ENCODE results near the gene GTF2IRD1.
"Not testable (repeated sequence)": the region's sequence is repeated elsewhere in the genome, so short reads cannot be mapped to it uniquely, and the experiment has no call there.

The GTF2IRD1 gene

GRCh38 chr7:74470504-74470903 is 16.8 kb downstream of the GTF2IRD1 start:
- no peak for DNase-seq (ENCODE audit: low read depth)

- no peak for DNase-seq (ENCODE audit: low read depth)
Measured at GRCh38 chr7:74473116-74473515, 19.4 kb downstream of the GTF2IRD1 start.

- no peak for DNase-seq (ENCODE audit: low read depth)
Measured at GRCh38 chr7:74474271-74474865, 20.7 kb downstream of the GTF2IRD1 start.

- DNase-seq (ENCODE audit: low read depth): no peak
Measured at GRCh38 chr7:74475243-74475986, 21.7 kb downstream of the GTF2IRD1 start.

- no peak for DNase-seq (ENCODE audit: low read depth)
Measured at GRCh38 chr7:74475987-74476350, 22.3 kb downstream of the GTF2IRD1 start.

GRCh38 chr7:74476626-74477025 is 22.9 kb downstream of the GTF2IRD1 start:
- DNase-seq (ENCODE audit: low read depth): no peak

GRCh38 chr7:74478671-74479065 is 25.0 kb downstream of the GTF2IRD1 start:
- DNase-seq (ENCODE audit: low read depth): no peak

- no peak for DNase-seq (ENCODE audit: low read depth)
Measured at GRCh38 chr7:74479066-74479781, 25.5 kb downstream of the GTF2IRD1 start.

GRCh38 chr7:74479961-74480829 is 26.5 kb downstream of the GTF2IRD1 start:
- DNase-seq (ENCODE audit: low read depth): no peak

GRCh38 chr7:74480861-74481417 is 27.2 kb downstream of the GTF2IRD1 start:
- no peak for DNase-seq (ENCODE audit: low read depth)

GRCh38 chr7:74481458-74482196 is 27.9 kb downstream of the GTF2IRD1 start:
- no peak for DNase-seq (ENCODE audit: low read depth)

GRCh38 chr7:74482197-74482467 is 28.4 kb downstream of the GTF2IRD1 start:
- DNase-seq (ENCODE audit: low read depth): no peak

- DNase-seq (ENCODE audit: low read depth): no peak
Measured at GRCh38 chr7:74482629-74483401, 29.1 kb downstream of the GTF2IRD1 start.

- no peak for DNase-seq (ENCODE audit: low read depth)
Measured at GRCh38 chr7:74483402-74484336, 30.0 kb downstream of the GTF2IRD1 start.

- no peak for DNase-seq (ENCODE audit: low read depth)
Measured at GRCh38 chr7:74485611-74486010, 31.9 kb downstream of the GTF2IRD1 start.

- DNase-seq (ENCODE audit: low read depth): not testable (repeated sequence)
Measured at GRCh38 chr7:74488518-74489030, 34.9 kb downstream of the GTF2IRD1 start.

- DNase-seq (ENCODE audit: low read depth): no peak
Measured at GRCh38 chr7:74489997-74490945, 36.6 kb downstream of the GTF2IRD1 start.

- DNase-seq (ENCODE audit: low read depth): not testable (repeated sequence)
Measured at GRCh38 chr7:74491490-74491889, 37.8 kb downstream of the GTF2IRD1 start.
